Endothelial cell of umbilical vein (primary cell): ENCODE data around the gene PKD1L1. TPM values are rescaled to one million over a fixed set of nuclear protein-coding genes. Genes with fewer than 3 reads are reported as not detected.

Experiments used
- BruUV-seq: library from RNA; stranded (reverse); fragments of 400-500 nt; replicated peaks from 2 replicates; lab custom pipeline; 2021; lab: Mats Ljungman, UMichigan
- CTCF ChIA-PET: fragments of 300-600, 350-600 bp; sonication (Branson Sonifier 250); formaldehyde crosslinking; loops from one replicate; lab custom pipeline; 2021; ENCODE audit warnings: antibody characterized with exemption, inconsistent platforms; lab: Charles Lee
- POLR2A ChIA-PET: fragments of 300-600, 350-600 bp; sonication (Branson Sonifier 250); formaldehyde crosslinking; loops from one replicate; lab custom pipeline; 2021; ENCODE audit warnings: antibody characterized with exemption, inconsistent platforms; lab: Charles Lee
- DNase-seq: peaks from one replicate; pipeline ENCODE4 v3.0.0-alpha.2; 2011; ENCODE audit warnings: low read depth, low spot score
- FAIRE-seq: peaks from 2 replicates; lab custom pipeline; 2011; peaks lifted over from hg19 to GRCh38; lab: Jason Lieb, UNC
- H2AFZ ChIP-seq: 2 replicates; pipeline ENCODE4 v1.6.0; 2012; ENCODE audit warnings: low read depth, low read length, control low read depth, inconsistent platforms
- H3K27ac ChIP-seq: 2 replicates; pipeline ENCODE4 v1.5.1; 2011; ENCODE audit warnings: low read depth, mild to moderate bottlenecking, control low read depth, low read length, moderate library complexity; ENCODE audit not compliant: insufficient read depth
- H3K27me3 ChIP-seq, 2 experiments: 2 replicates each; pipeline versions ENCODE4 v1.6.0 to v1.6.1; 2011; ENCODE audit warnings: low read length in 2 of 2, mixed read lengths in 1 of 2; ENCODE audit not compliant: control insufficient read depth in 2 of 2, insufficient read depth in 2 of 2
- H3K36me3 ChIP-seq, 2 experiments: 2 replicates in 1 of 2; 3 replicates in 1 of 2; pipeline ENCODE4 v1.5.1; 2011; ENCODE audit warnings: low read length in 2 of 2, mild to moderate bottlenecking in 1 of 2, moderate library complexity in 1 of 2; ENCODE audit not compliant: control insufficient read depth in 2 of 2, insufficient read depth in 2 of 2; ENCODE audit errors: extremely low read depth in 1 of 2
- H3K4me1 ChIP-seq: 3 replicates; pipeline ENCODE4 v1.5.1; 2011; ENCODE audit warnings: mild to moderate bottlenecking, low read length; ENCODE audit not compliant: control insufficient read depth, insufficient read depth; ENCODE audit errors: extremely low read depth
- H3K4me2 ChIP-seq: 2 replicates; pipeline ENCODE4 v1.6.1; 2011; ENCODE audit warnings: low read length, control low read depth, mixed read lengths; ENCODE audit not compliant: insufficient read depth
- H3K4me3 ChIP-seq, 3 experiments: fragments of 200-600 bp in 1 of 3; sonication (generic), shearing (Covaris generic) in 1 of 3; replicated peaks in 1 of 3; 2 replicates each; pipeline ENCODE4 v1.5.1; 2011 to 2016; ENCODE audit warnings: control low read depth in 3 of 3, low read length in 3 of 3, mild to moderate bottlenecking in 2 of 3, inconsistent platforms in 1 of 3, low read depth in 1 of 3, moderate library complexity in 1 of 3; ENCODE audit not compliant: insufficient read depth in 1 of 3
- H3K79me2 ChIP-seq: 2 replicates; pipeline ENCODE4 v1.6.0; 2012; ENCODE audit warnings: low read length, inconsistent platforms; ENCODE audit not compliant: control insufficient read depth, insufficient read depth
- H3K9ac ChIP-seq: replicated peaks from 2 replicates; pipeline ENCODE3; 2011; ENCODE audit warnings: low read length, control low read depth; ENCODE audit not compliant: insufficient read depth; ENCODE audit errors: extremely low read depth
- H3K9me1 ChIP-seq: replicated peaks from 3 replicates; pipeline ENCODE4 v1.6.0; 2011; ENCODE audit warnings: mild to moderate bottlenecking, low read length; ENCODE audit not compliant: control insufficient read depth, insufficient read depth; ENCODE audit errors: extremely low read depth
- H3K9me3 ChIP-seq: replicated peaks from 2 replicates; pipeline ENCODE4 v1.5.1; 2012; ENCODE audit warnings: low read length, inconsistent platforms; ENCODE audit not compliant: control insufficient read depth, insufficient read depth
- H4K20me1 ChIP-seq: replicated peaks from 2 replicates; pipeline ENCODE3; 2011; ENCODE audit warnings: mild to moderate bottlenecking, low read length; ENCODE audit not compliant: control insufficient read depth, insufficient read depth; ENCODE audit errors: extremely low read depth
- EZH2 ChIP-seq: IDR thresholded peaks from 2 replicates; pipeline ENCODE4 v1.6.1; 2012; ENCODE audit warnings: borderline replicate concordance, low read depth, mild to moderate bottlenecking, moderate library complexity, low read length, inconsistent platforms; ENCODE audit not compliant: severe bottlenecking
- FOS ChIP-seq: IDR thresholded peaks from 2 replicates; pipeline ENCODE4 v1.6.1; 2011; ENCODE audit warnings: mild to moderate bottlenecking, low read length, moderate library complexity, borderline replicate concordance; ENCODE audit not compliant: insufficient read depth
- GATA2 ChIP-seq: IDR thresholded peaks from 2 replicates; pipeline ENCODE4 v1.7.0; 2011; ENCODE audit warnings: low read depth, mild to moderate bottlenecking, moderate library complexity, mixed read lengths, low read length; ENCODE audit not compliant: insufficient read length, insufficient read depth
- JUN ChIP-seq: IDR thresholded peaks from 2 replicates; pipeline ENCODE4 v1.6.1; 2011; ENCODE audit warnings: borderline replicate concordance, low read depth; ENCODE audit not compliant: insufficient read length, insufficient read depth
- MYC ChIP-seq: IDR thresholded peaks from one replicate; pipeline ENCODE4 v1.6.1; 2011; ENCODE audit warnings: mild to moderate bottlenecking, low read depth, low read length
- POLR2A ChIP-seq: IDR thresholded peaks from 2 replicates; pipeline ENCODE4 v1.6.1; 2012; ENCODE audit warnings: low read depth, mild to moderate bottlenecking, control low read depth, low read length
- POLR2AphosphoS5 ChIP-seq: IDR thresholded peaks from 2 replicates; pipeline ENCODE4 v1.6.1; 2012; ENCODE audit warnings: low read depth, mild to moderate bottlenecking, control low read depth, low read length, moderate library complexity; ENCODE audit not compliant: insufficient read depth
- dilution Hi-C: fragments of 300-500 bp; cut with MboI; formaldehyde crosslinking; loops from one replicate; pipeline ENCODE4 v1.15.0; 2019; ENCODE audit warnings: low sequenced_read_pairs; ENCODE audit not compliant: extremely low pct_ligation_motif_present
- intact Hi-C: fragments of 100-400 bp; cut with micrococcal nuclease; formaldehyde crosslinking; loops from one replicate; pipeline ENCODE4 v1.10.0; 2022
- polyA plus RNA-seq, 4 experiments: library from polyadenylated mRNA; depleted of rRNA in 3 of 4; stranded (reverse) in 3 of 4; unstranded in 1 of 4; fragments of >200 nt; gene quantifications; 2 replicates each; pipeline versions ENCODE4 v1.2.1 to v1.2.3, GENCODE V29; 2011 to 2012; ENCODE audit warnings: missing spikeins in 1 of 4
- total RNA-seq: library from RNA; stranded (reverse); gene quantifications from 2 replicates; pipeline ENCODE4 v1.2.3, GENCODE V29; 2021
- TF ChIP-seq, protein P1 (sequence below): IDR thresholded peaks from 2 replicates; pipeline ENCODE4 v1.6.1; 2011; ENCODE audit not compliant: insufficient read depth, insufficient read length
- TF ChIP-seq, protein P2 (sequence below), 2 donors: IDR thresholded peaks; 1 replicate in 1 of 2; 2 replicates in 1 of 2; pipeline ENCODE4 v1.5.1; 2011; ENCODE audit warnings: low read length in 2 of 2, mild to moderate bottlenecking in 2 of 2, moderate library complexity in 2 of 2, control low read depth in 1 of 2, inconsistent platforms in 1 of 2, low read depth in 1 of 2; ENCODE audit not compliant: insufficient read depth in 1 of 2; ENCODE audit errors: extremely low read depth in 1 of 2

Gene PKD1L1
- total and polyA plus RNA-seq, 2 donors (not counting 3 experiments of a cell fraction or from before 2014, with no cell fraction given) = 4.1 to 5.9 TPM

DNA sequence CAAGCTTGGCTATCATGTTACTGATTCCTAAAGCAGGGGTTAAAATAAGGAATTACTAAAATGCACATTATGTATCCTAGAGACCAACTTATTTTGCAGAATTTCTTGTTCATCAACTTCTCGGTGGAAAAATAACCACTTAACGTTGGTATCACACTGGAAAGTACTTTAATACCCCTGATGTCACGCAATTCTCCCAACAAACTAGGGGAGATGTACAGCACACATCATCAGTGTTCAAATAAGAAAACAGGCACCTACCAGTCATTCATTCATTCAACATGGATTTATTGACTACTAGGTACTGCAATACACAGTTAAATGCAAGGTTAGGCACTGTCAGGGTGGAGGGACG, 30.5 kb upstream of the PKD1L1 start:
- peak overlapping the region; percentile 45 for H2AFZ ChIP-seq
- CTCF ChIA-PET = interaction anchor here (1.5 to 1.7 kb wide), 2 partner anchors 34 to 176 kb away, joined by 5 to 6 read pairs; no protein-coding TSS in a partner anchor
- H3K36me3 ChIP-seq = peaks cover 17 to 18% of the 10 kb centered on the region in 2 experiments
- FAIRE-seq (no peak), DNase-seq (peak; percentile 38)
- TF ChIP-seq FOS (no peak), JUN (no peak), POLR2AphosphoS5 (no peak), MYC (no peak), EZH2 (no peak), POLR2A (no peak), GATA2 (no peak)
- TF ChIP-seq, protein P1, sequence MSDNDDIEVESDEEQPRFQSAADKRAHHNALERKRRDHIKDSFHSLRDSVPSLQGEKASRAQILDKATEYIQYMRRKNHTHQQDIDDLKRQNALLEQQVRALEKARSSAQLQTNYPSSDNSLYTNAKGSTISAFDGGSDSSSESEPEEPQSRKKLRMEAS = no peak
- TF ChIP-seq, protein P2, sequence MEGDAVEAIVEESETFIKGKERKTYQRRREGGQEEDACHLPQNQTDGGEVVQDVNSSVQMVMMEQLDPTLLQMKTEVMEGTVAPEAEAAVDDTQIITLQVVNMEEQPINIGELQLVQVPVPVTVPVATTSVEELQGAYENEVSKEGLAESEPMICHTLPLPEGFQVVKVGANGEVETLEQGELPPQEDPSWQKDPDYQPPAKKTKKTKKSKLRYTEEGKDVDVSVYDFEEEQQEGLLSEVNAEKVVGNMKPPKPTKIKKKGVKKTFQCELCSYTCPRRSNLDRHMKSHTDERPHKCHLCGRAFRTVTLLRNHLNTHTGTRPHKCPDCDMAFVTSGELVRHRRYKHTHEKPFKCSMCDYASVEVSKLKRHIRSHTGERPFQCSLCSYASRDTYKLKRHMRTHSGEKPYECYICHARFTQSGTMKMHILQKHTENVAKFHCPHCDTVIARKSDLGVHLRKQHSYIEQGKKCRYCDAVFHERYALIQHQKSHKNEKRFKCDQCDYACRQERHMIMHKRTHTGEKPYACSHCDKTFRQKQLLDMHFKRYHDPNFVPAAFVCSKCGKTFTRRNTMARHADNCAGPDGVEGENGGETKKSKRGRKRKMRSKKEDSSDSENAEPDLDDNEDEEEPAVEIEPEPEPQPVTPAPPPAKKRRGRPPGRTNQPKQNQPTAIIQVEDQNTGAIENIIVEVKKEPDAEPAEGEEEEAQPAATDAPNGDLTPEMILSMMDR (IDR thresholded peaks at IDR 0.05; ENCODE audit: extremely low read depth in 1 of 2, insufficient read depth in 1 of 2, low read depth in 1 of 2, low read length in 2 of 2) = no peak
- POLR2A ChIA-PET = no interaction called here
- H3K79me2 ChIP-seq = peaks cover 12% of the 10 kb centered on the region
- H3K9me1 ChIP-seq = no peaks in the 10 kb centered on the region
- peak overlapping the region; percentile 46 for H3K27ac ChIP-seq
- H4K20me1 ChIP-seq = no peaks in the 10 kb centered on the region
- dilution Hi-C loops (no loop called here), intact Hi-C loops (loop anchor here (1.0 to 2.0 kb wide), 4 partner anchors 13 to 110 kb away; no protein-coding TSS in a partner anchor)
- peaks cover 0 to 4% of the 10 kb centered on the region in 2 experiments for H3K27me3 ChIP-seq
- H3K9ac ChIP-seq = peak overlapping the region; percentile 85
- peaks cover 11% of the 10 kb centered on the region for H3K4me1 ChIP-seq
- H3K9me3 ChIP-seq = no peaks in the 10 kb centered on the region
- peak overlapping the region; percentile 70 to 93 (median 89) for H3K4me3 ChIP-seq
- BruUV-seq = no TSS peak
- peak overlapping the region; percentile 99 for H3K4me2 ChIP-seq
